Fibroblast of lung (primary cell): ENCODE results near the gene MYPN. TPM values are rescaled to one million over a fixed set of nuclear protein-coding genes. Genes with fewer than 3 reads are reported as not detected.
"Not testable (repeated sequence)": the region's sequence is repeated elsewhere in the genome, so short reads cannot be mapped to it uniquely, and the experiment has no call there.

Source experiments
- DNase-seq, 2 donors: peaks; one replicate each; pipeline versions ENCODE4 v3.0.0 to v3.0.0-alpha.2; 2010; ENCODE audit warnings: low read depth in 2 of 2
- H2AFZ ChIP-seq: 2 replicates; pipeline ENCODE4 v1.5.1; 2012; ENCODE audit warnings: low read length, control low read depth, inconsistent platforms
- H3K27ac ChIP-seq: 2 replicates; pipeline ENCODE4 v1.5.1; 2011; ENCODE audit warnings: low read length, control low read depth; ENCODE audit not compliant: insufficient read depth
- H3K27me3 ChIP-seq: 2 replicates; pipeline ENCODE4 v1.5.1; 2011; ENCODE audit warnings: mild to moderate bottlenecking, low read length; ENCODE audit not compliant: control insufficient read depth, insufficient read depth
- H3K36me3 ChIP-seq: 2 replicates; pipeline ENCODE4 v1.5.1; 2011; ENCODE audit warnings: low read length; ENCODE audit not compliant: control insufficient read depth, insufficient read depth
- H3K4me1 ChIP-seq: 2 replicates; pipeline ENCODE4 v1.5.1; 2011; ENCODE audit warnings: low read length; ENCODE audit not compliant: control insufficient read depth, insufficient read depth; ENCODE audit errors: extremely low read depth
- H3K4me2 ChIP-seq: 2 replicates; pipeline ENCODE4 v1.5.1; 2011; ENCODE audit warnings: low read length, control low read depth; ENCODE audit not compliant: insufficient read depth; ENCODE audit errors: extremely low read depth
- H3K4me3 ChIP-seq, 4 experiments: fragments of 200-600 bp in 1 of 4; sonication (generic) in 1 of 4; replicated peaks in 1 of 4; 2 replicates each; pipeline ENCODE4 v1.5.1; 2011 to 2016; ENCODE audit warnings: low read length in 4 of 4, low read depth in 3 of 4, mild to moderate bottlenecking in 3 of 4, control low read depth in 2 of 4, inconsistent platforms in 1 of 4, mixed read lengths in 1 of 4; ENCODE audit not compliant: insufficient read depth in 1 of 4; ENCODE audit errors: control extremely low read depth in 1 of 4
- H3K79me2 ChIP-seq: 2 replicates; pipeline ENCODE4 v1.5.1; 2012; ENCODE audit warnings: mild to moderate bottlenecking, low read length, inconsistent platforms; ENCODE audit not compliant: control insufficient read depth, insufficient read depth
- H3K9ac ChIP-seq: 2 replicates; pipeline ENCODE4 v1.5.1; 2011; ENCODE audit warnings: mild to moderate bottlenecking, low read length, control low read depth; ENCODE audit not compliant: insufficient read depth
- H3K9me3 ChIP-seq: 2 replicates; pipeline ENCODE4 v1.5.1; 2012; ENCODE audit warnings: low read depth, low read length; ENCODE audit not compliant: control insufficient read depth, insufficient read depth
- H4K20me1 ChIP-seq: 2 replicates; pipeline ENCODE4 v1.5.1; 2011; ENCODE audit warnings: low read length; ENCODE audit not compliant: control insufficient read depth, insufficient read depth; ENCODE audit errors: extremely low read depth
- EZH2 ChIP-seq: IDR thresholded peaks from 2 replicates; pipeline ENCODE4 v1.5.1; 2012; ENCODE audit warnings: low read length, control low read depth, mild to moderate bottlenecking; ENCODE audit errors: missing control alignments
- polyA plus RNA-seq, 2 donors: library from polyadenylated mRNA; depleted of rRNA in 1 of 2; stranded (reverse) in 1 of 2; unstranded in 1 of 2; fragments of >200 nt; gene quantifications; 2 replicates each; pipeline ENCODE4 v1.2.1, GENCODE V29; 2011 to 2012; ENCODE audit warnings: missing spikeins in 1 of 2
- total RNA-seq: library from RNA; depleted of rRNA; stranded (reverse); fragments of >200 nt; gene quantifications from 2 replicates; pipeline ENCODE4 v1.2.1, GENCODE V29; 2014
- TF ChIP-seq, protein P1 (sequence below), 2 donors: IDR thresholded peaks in 1 of 2; conservative IDR thresholded peaks in 1 of 2; 1 replicate in 1 of 2; 2 replicates in 1 of 2; pipeline ENCODE4 v1.5.1; 2011 to 2012; ENCODE audit warnings: low read length in 2 of 2, control low read depth in 1 of 2, inconsistent platforms in 1 of 2, low read depth in 1 of 2, mild to moderate bottlenecking in 1 of 2

MYPN gene
- total and polyA plus RNA-seq, 2 donors (not counting 1 experiment from before 2014, with no cell fraction given), result 0.77 to 1.2 TPM

DNA sequence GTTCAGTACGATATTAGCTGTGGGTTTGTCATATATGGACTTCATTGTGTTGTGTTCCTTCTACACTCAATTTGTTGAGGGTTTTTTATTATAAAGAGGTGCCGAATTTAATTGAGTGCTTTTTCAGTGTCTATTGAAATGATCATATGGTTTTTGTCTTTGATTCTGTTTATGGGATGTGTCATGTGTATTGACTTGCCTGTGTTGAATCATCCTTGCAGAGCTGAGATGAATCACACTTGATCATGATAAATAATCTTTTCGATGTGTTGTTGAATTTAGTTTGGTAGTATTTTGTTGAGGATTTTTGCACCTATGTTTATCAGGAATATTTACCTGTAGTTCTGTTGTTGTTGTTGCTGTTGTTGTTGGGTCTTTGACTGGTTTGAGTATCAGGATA is 82.8 kb downstream of the MYPN start:
- Histone ChIP-seq H2AFZ (no peak overlapping the region), H3K9ac (no peak overlapping the region), H3K27me3 (no peaks in the 10 kb centered on the region), H3K4me1 (no peaks in the 10 kb centered on the region), H3K9me3 (no peaks in the 10 kb centered on the region), H3K27ac (no peak overlapping the region), H3K79me2 (no peaks in the 10 kb centered on the region), H3K4me2 (no peak overlapping the region), H3K4me3 (no peak overlapping the region), H3K36me3 (no peaks in the 10 kb centered on the region), H4K20me1 (no peaks in the 10 kb centered on the region)
- peak in 1 of 2 donors; percentile 18 for DNase-seq
- TF ChIP-seq, protein P1, sequence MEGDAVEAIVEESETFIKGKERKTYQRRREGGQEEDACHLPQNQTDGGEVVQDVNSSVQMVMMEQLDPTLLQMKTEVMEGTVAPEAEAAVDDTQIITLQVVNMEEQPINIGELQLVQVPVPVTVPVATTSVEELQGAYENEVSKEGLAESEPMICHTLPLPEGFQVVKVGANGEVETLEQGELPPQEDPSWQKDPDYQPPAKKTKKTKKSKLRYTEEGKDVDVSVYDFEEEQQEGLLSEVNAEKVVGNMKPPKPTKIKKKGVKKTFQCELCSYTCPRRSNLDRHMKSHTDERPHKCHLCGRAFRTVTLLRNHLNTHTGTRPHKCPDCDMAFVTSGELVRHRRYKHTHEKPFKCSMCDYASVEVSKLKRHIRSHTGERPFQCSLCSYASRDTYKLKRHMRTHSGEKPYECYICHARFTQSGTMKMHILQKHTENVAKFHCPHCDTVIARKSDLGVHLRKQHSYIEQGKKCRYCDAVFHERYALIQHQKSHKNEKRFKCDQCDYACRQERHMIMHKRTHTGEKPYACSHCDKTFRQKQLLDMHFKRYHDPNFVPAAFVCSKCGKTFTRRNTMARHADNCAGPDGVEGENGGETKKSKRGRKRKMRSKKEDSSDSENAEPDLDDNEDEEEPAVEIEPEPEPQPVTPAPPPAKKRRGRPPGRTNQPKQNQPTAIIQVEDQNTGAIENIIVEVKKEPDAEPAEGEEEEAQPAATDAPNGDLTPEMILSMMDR (conservative IDR thresholded peaks at IDR 0.05 in 1 of 2, IDR thresholded peaks at IDR 0.05 in 1 of 2; ENCODE audit: low read depth in 1 of 2, low read length in 2 of 2), result no peak
- no peak for TF ChIP-seq EZH2

DNA sequence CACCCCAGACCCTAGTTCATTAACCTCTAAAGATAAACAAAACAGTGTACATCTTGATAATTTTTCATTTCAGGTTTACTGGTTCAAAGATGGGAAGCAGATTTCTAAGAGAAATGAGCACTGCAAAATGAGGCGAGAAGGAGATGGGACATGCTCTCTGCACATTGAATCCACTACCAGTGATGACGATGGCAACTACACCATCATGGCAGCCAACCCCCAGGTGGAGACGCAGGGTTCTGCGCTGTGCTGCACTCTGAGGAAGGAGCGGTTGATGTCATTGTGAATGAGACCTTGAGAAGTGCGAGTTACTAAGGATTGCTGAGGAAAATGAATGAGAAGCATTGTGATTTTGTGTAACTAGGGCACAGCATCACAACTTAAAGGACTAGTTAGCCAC is 85.0 kb downstream of the MYPN start:
- no peak overlapping the region for H3K9ac ChIP-seq
- H2AFZ ChIP-seq, result no peak overlapping the region
- H3K9me3 ChIP-seq, result no peaks in the 10 kb centered on the region
- H3K36me3 ChIP-seq, result no peaks in the 10 kb centered on the region
- H3K27ac ChIP-seq, result no peak overlapping the region
- no peak for DNase-seq
- H3K27me3 ChIP-seq, result no peaks in the 10 kb centered on the region
- H3K4me3 ChIP-seq, result no peak overlapping the region
- H3K4me2 ChIP-seq, result no peak overlapping the region
- no peaks in the 10 kb centered on the region for H3K79me2 ChIP-seq
- H3K4me1 ChIP-seq, result no peaks in the 10 kb centered on the region
- TF ChIP-seq, protein P1 (conservative IDR thresholded peaks at IDR 0.05 in 1 of 2, IDR thresholded peaks at IDR 0.05 in 1 of 2; ENCODE audit: low read depth in 1 of 2, low read length in 2 of 2), result no peak
- no peak for TF ChIP-seq EZH2
- no peaks in the 10 kb centered on the region for H4K20me1 ChIP-seq

DNA sequence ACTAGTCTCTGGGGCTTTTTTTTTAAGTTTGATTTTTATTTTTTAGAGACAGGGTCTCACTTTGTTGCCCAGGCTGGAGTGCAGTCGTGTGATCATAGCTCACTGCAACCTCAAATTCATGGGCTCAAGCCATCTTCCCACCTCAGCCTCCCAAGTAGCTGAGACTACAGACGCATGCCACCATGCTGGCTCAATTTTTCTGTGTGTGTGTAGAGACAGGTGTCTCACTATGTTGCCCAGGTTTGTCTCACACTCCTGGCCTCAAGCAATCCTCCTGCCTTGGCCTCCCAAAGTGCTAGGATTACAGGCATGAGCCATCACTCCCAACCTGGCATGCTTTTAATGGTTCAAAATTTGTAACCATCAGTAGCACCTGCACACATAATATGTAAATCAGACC is 86.5 kb downstream of the MYPN start:
- not testable (repeated sequence) for DNase-seq, H3K27me3 ChIP-seq, H3K4me1 ChIP-seq, H3K79me2 ChIP-seq, H3K27ac ChIP-seq, H3K36me3 ChIP-seq, H3K4me3 ChIP-seq, H3K9me3 ChIP-seq, H3K9ac ChIP-seq, H2AFZ ChIP-seq, H3K4me2 ChIP-seq, H4K20me1 ChIP-seq
